Activated naive CD8-positive, alpha-beta T cell treated with anti-CD3 and anti-CD28 coated beads, Interleukin-2, amount 50 U/mL, for 16 hours (primary cell): ENCODE measurements around the gene PCDHA12.
"Not testable (repeated sequence)": the region's sequence is repeated elsewhere in the genome, so short reads cannot be mapped to it uniquely, and the experiment has no call there.

Experiments used
- DNase-seq: peaks from one replicate; pipeline ENCODE4 v3.0.0-alpha.2; 2020; ENCODE audit warnings: low read depth, low spot score

PCDHA12 gene

DNA sequence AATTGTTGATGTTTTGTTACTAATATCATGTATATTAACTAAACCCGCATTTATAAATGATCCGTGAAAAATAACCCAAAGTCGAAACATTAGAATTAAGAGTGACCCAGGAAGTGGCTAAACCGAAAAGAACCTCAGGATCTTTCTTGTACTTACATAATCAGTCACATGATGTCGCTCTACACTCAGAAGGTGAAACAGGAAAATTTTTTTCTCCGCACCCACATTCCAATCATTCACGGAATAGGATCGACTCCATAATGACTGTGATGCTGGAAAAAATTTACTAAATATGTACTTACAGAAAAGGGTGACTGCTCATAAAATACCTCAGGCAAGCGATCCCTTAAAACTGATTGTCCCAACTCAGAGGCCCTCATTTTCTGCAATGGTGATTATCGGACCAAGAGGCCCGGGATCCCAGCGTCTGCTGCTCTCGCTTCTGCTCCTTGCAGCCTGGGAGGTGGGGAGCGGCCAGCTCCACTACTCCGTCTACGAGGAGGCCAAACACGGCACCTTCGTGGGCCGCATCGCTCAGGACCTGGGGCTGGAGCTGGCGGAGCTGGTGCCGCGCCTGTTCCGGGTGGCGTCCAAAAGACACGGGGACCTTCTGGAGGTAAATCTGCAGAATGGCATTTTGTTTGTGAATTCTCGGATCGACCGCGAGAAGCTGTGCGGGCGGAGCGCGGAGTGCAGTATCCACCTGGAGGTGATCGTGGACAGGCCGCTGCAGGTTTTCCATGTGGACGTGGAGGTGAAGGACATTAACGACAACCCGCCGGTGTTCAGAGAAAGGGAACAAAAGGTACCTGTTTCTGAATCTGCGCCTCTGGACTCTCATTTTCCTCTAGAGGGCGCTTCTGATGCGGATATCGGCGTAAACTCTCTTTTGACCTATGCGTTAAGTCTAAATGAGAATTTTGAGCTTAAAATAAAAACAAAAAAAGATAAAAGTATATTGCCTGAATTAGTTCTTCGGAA, at the start of gene PCDHA12:
TSS of gene PCDHA12 (plus strand) at position 224 of the 981 bp plus-strand sequence. CDS start at position 389, 165 bp downstream.
- DNase-seq: no peak

- DNase-seq: no peak
These were observed 47.3 kb upstream of the PCDHA12 start, which contains the start of gene PCDHA6 for GRCh38 chr5:140827704-140828361. Gene PCDHA6, plus strand, starts transcription at chr5:140827960. Its CDS starts 132 bp downstream, at chr5:140828092.

- DNase-seq: no peak
These were observed 46.8 kb upstream of the PCDHA12 start for GRCh38 chr5:140828362-140828737.

DNA sequence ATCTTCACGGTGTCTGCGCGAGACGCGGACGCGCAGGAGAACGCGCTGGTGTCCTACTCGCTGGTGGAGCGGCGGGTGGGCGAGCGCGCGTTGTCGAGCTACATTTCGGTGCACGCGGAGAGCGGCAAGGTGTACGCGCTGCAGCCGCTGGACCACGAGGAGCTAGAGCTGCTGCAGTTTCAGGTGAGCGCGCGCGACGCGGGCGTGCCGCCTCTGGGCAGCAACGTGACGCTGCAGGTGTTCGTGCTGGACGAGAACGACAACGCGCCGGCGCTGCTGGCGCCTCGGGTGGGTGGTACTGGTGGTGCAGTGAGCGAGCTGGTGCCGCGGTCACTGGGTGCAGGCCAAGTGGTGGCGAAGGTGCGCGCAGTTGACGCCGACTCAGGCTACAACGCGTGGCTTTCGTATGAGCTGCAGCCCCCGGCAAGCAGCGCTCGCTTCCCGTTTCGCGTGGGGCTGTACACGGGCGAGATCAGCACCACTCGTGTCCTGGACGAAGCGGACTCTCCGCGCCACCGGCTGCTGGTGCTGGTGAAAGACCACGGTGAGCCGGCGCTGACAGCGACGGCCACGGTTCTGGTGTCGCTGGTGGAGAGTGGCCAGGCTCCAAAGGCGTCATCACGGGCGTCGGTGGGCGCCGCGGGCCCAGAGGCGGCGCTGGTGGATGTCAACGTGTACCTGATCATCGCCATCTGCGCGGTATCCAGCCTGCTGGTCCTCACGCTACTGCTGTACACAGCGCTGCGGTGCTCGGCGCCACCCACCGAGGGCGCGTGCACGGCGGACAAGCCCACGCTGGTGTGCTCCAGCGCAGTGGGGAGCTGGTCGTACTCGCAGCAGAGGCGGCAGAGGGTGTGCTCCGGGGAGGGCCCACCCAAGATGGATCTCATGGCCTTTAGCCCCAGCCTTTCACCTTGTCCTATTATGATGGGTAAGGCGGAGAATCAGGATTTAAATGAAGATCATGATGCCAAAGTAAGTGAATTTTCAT, 45.3 kb upstream of the PCDHA12 start:
- DNase-seq: not testable (repeated sequence)

DNA sequence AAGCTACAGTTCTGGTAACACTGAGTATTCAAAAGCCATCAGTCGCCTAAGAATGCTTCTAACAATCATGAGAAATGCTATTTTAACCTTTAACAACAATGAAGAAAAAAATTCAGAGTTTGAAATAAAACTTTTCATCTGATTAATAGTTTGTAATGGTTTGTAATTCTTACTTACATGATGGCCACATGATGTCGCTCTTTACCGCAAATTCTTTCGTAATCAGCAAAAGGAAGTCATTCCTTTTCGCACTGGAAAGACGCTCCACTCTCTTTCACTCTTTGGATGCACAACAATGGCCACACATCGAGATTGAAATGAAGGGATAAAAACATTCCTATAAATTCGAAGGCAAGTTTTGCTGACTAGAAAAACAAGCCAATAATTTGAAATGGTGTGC, 41.1 kb upstream of the PCDHA12 start, which contains the start of gene PCDHA7:
TSS of gene PCDHA7 (plus strand) at position 277 of the 400 bp plus-strand sequence. CDS start at position 392, 115 bp downstream.
- no peak for DNase-seq

DNA sequence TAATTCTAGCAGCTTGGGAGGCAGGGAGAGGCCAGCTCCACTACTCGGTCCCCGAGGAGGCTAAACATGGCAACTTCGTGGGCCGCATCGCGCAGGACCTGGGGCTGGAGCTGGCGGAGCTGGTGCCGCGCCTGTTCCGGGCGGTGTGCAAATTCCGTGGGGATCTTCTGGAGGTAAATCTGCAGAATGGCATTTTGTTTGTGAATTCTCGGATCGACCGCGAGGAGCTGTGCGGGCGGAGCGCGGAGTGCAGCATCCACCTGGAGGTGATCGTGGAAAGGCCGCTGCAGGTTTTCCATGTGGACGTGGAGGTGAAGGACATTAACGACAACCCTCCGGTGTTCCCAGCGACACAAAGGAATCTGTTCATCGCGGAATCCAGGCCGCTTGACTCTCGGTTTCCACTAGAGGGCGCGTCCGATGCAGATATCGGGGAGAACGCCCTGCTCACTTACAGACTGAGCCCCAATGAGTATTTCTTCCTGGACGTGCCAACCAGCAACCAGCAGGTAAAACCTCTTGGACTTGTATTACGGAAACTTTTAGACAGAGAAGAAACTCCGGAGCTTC, 40.6 kb upstream of the PCDHA12 start:
- DNase-seq: not testable (repeated sequence)

DNA sequence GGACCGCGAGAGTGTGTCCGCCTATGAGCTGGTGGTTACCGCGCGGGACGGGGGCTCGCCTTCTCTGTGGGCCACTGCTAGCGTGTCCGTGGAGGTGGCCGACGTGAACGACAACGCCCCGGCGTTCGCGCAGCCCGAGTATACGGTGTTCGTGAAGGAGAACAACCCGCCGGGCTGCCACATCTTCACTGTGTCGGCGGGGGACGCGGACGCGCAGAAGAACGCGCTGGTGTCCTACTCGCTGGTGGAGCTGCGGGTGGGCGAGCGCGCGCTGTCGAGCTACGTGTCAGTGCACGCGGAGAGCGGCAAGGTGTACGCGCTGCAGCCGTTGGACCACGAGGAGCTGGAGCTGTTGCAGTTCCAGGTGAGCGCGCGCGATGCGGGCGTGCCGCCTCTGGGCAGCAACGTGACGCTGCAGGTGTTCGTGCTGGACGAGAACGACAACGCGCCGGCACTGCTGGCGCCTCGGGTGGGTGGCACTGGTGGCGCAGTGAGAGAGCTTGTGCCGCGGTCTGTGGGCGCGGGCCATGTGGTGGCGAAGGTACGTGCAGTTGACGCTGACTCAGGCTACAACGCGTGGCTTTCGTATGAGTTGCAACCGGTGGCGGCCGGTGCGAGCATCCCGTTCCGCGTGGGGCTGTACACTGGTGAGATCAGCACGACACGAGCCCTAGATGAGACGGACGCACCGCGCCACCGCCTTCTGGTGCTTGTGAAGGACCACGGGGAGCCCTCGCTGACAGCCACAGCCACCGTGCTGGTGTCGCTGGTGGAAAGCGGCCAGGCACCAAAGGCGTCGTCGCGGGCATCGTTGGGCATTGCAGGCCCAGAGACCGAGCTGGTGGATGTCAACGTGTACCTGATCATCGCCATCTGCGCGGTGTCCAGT, 39.2 kb upstream of the PCDHA12 start:
- no peak for DNase-seq

DNA sequence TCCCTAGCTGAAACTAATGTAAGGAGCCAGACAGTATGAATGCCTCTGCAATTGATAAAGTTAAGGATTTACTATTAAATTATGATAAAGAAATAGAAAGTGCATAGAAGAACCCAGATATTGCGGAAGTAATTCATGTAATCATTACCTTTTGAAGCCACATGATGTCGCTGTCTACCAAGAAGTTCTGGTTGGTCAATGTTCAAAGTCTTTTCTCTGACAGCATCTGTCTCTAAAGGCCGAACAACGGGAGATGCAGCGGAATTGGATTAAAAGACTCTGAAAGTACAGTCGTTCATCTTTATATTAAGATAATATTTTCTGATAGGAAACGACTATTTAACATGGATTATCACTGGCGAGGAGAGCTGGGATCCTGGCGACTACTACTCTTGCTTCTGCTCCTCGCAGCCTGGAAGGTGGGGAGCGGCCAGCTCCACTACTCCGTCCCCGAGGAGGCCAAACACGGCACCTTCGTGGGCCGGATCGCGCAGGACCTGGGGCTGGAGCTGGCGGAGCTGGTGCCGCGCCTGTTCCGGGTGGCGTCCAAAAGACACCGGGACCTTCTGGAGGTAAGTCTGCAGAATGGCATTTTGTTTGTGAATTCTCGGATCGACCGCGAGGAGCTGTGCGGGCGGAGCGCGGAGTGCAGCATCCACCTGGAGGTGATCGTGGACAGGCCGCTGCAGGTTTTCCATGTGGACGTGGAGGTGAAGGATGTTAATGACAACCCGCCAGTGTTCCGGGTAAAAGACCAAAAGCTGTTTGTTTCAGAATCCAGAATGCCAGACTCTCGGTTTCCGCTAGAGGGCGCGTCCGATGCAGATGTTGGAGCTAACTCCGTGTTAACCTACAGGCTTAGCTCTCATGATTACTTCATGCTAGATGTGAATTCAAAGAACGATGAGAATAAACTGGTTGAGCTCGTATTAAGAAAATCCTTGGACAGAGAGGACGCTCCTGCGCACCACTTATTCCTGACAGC, 33.8 kb upstream of the PCDHA12 start, which contains the start of gene PCDHA8:
TSS of gene PCDHA8 (plus strand) at position 210 of the 985 bp plus-strand sequence. CDS start at position 345, 135 bp downstream.
- no peak for DNase-seq

DNA sequence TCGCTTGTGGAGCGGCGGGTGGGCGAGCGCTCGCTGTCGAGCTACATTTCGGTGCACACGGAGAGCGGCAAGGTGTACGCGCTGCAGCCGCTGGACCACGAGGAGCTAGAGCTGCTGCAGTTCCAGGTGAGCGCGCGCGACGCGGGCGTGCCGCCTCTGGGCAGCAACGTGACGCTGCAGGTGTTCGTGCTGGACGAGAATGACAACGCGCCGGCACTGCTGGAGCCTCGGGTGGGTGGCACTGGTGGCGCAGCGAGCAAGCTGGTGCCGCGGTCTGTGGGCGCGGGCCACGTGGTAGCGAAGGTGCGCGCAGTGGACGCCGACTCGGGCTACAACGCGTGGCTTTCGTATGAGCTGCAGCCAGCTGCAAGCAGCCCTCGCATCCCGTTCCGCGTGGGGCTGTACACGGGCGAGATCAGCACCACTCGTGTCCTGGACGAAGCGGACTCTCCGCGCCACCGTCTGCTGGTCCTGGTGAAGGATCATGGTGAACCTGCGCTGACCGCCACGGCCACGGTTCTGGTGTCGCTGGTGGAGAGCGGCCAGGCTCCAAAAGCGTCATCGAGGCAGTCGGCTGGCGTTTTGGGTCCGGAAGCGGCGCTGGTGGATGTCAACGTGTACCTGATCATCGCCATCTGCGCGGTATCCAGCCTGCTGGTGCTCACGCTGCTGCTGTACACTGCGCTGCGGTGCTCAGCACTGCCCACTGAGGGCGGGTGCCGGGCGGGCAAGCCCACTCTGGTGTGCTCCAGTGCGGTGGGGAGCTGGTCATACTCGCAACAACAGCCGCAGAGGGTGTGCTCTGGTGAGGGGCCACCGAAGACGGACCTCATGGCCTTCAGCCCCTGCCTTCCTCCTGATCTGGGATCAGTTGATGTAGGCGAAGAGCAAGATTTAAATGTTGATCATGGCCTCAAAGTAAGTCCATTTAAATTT, 32.0 kb upstream of the PCDHA12 start:
- DNase-seq: no peak

DNA sequence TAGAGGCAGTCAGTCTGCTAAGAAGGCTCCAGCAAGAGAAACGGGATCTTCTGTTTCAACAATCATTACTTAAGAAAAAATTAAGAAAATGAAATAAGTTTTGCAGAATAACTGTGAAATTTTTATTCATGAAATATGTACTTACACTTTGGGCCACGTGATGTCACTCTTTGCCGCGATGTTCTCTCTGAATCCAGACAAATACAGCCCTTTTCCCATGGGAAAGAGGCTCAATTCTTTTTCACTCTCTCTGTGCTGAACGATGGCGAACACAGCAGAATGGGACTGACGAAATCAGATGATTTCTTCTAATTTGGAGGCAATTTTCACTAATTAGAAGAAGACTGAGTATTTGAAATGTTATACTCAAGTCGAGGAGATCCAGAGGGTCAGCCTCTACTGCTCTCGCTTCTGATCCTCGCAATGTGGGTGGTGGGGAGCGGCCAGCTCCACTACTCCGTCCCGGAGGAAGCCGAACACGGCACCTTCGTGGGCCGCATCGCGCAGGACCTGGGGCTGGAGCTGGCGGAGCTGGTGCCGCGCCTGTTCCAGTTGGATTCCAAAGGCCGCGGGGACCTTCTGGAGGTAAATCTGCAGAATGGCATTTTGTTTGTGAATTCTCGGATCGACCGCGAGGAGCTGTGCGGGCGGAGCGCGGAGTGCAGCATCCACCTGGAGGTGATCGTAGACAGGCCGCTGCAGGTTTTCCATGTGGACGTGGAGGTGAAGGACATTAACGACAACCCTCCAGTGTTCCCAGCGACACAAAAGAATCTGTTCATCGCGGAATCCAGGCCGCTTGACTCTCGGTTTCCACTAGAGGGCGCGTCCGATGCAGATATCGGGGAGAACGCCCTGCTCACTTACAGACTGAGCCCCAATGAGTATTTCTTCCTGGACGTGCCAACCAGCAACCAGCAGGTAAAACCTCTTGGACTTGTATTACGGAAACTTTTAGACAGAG, 26.7 kb upstream of the PCDHA12 start, which contains the start of gene PCDHA9:
TSS of gene PCDHA9 (plus strand) at position 244 of the 964 bp plus-strand sequence. CDS start at position 358, 114 bp downstream.
- DNase-seq: not testable (repeated sequence)

DNA sequence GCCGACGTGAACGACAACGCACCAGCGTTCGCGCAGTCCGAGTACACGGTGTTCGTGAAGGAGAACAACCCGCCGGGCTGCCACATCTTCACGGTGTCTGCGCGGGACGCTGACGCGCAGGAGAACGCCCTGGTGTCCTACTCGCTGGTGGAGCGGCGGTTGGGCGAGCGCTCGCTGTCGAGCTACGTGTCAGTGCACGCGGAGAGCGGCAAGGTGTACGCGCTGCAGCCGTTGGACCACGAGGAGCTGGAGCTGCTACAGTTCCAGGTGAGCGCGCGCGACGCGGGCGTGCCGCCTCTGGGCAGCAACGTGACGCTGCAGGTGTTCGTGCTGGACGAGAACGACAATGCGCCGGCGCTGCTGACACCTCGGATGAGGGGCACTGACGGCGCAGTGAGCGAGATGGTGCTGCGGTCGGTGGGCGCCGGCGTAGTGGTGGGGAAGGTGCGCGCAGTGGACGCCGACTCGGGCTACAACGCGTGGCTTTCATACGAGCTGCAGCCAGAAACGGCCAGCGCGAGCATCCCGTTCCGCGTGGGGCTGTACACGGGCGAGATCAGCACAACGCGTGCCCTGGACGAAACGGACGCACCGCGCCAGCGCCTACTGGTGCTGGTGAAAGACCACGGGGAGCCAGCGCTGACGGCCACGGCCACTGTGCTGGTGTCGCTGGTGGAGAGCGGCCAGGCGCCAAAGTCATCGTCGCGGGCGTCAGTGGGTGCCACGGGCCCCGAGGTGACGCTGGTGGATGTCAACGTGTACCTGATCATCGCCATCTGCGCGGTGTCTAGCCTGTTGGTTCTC, 25.1 kb upstream of the PCDHA12 start:
- DNase-seq: not testable (repeated sequence)

DNA sequence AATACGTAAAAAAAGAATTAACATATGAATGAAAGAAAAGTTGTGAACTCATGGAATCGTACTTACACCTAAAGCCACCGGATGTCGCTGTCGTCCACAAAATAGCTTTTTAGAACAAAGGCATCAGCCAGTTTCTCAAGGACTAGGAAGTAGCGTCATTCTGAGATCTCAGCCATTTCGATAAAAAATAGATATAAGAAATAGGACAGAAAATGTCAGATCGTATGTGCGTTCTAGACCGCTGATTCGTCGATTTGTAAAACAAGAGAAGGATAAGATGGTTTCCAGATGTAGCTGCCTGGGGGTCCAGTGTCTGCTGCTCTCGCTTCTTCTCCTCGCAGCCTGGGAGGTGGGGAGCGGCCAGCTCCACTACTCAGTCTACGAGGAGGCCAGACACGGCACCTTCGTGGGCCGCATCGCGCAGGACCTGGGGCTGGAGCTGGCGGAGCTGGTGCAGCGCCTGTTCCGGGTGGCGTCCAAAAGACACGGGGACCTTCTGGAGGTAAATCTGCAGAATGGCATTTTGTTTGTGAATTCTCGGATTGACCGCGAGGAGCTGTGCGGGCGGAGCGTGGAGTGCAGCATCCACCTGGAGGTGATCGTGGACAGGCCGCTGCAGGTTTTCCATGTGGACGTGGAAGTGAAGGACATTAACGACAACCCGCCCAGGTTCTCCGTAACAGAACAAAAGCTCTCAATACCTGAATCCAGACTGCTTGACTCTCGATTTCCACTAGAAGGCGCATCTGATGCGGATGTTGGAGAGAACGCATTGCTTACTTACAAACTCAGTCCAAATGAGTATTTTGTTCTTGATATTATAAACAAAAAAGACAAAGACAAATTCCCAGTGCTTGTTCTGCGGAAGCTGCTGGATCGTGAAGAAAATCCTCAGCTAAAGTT, 19.1 kb upstream of the PCDHA12 start, which contains the start of gene PCDHA10:
TSS of gene PCDHA10 (plus strand) at position 126 of the 903 bp plus-strand sequence. CDS start at position 278, 152 bp downstream.
- no peak for DNase-seq

GRCh38 chr5:140857177-140857986, 17.7 kb upstream of the PCDHA12 start:
- no peak for DNase-seq
